WTC11 (cell line): ENCODE data around the gene ALOX15B. TPM values are rescaled to one million over a fixed set of nuclear protein-coding genes. Genes with fewer than 3 reads are reported as not detected.

Source experiments
- ATAC-seq: fragments of 200-7000 bp; cut with Tn5 transposase; 2 replicates; pipeline ENCODE4 v1.10.0; 2021; ENCODE audit warnings: mild to moderate bottlenecking, moderate library complexity
- CTCF ChIA-PET: fragments of 300-600 bp; sonication (Branson Sonifier 250); formaldehyde crosslinking; loops from one replicate; lab custom pipeline; 2021; ENCODE audit warnings: antibody characterized with exemption; lab: Charles Lee
- POLR2A ChIA-PET: fragments of 350-600 bp; sonication (Branson Sonifier 250); formaldehyde crosslinking; loops from one replicate; lab custom pipeline; 2021; ENCODE audit warnings: antibody characterized with exemption; lab: Charles Lee
- DNase-seq: peaks from one replicate; pipeline ENCODE4 v3.0.0; 2021; ENCODE audit warnings: low spot score
- H3K27ac Mint-ChIP-seq: 2 replicates; pipeline ENCODE4 v1.8.0; 2021; ENCODE audit warnings: mixed read lengths
- H3K27me3 Mint-ChIP-seq: 2 replicates; pipeline ENCODE4 v1.8.0; 2021; ENCODE audit warnings: low read depth, mild to moderate bottlenecking, moderate library complexity, mixed read lengths
- H3K36me3 Mint-ChIP-seq: 2 replicates; pipeline ENCODE4 v1.8.0; 2021; ENCODE audit warnings: mixed read lengths
- H3K4me1 Mint-ChIP-seq: 2 replicates; pipeline ENCODE4 v1.8.0; 2022; ENCODE audit warnings: mixed read lengths
- H3K4me3 Mint-ChIP-seq: 2 replicates; pipeline ENCODE4 v1.8.0; 2021; ENCODE audit warnings: mild to moderate bottlenecking, moderate library complexity, mixed read lengths
- H3K9me3 Mint-ChIP-seq: 2 replicates; pipeline ENCODE4 v1.8.0; 2021; ENCODE audit warnings: mixed read lengths
- EMX1 ChIP-seq: fragments of 250-450 bp; sonication (Bioruptor Pico); IDR thresholded peaks from 2 replicates; pipeline ENCODE4 v1.8.0; 2021; ENCODE audit warnings: mild to moderate bottlenecking
- ESRRA ChIP-seq: sonication (generic); formaldehyde crosslinking; IDR thresholded peaks from 2 replicates; pipeline ENCODE4 v1.8.1; 2022; ENCODE audit warnings: mild to moderate bottlenecking, missing genetic modification reagents, borderline replicate concordance
- NR1H2 ChIP-seq: sonication (generic); formaldehyde crosslinking; IDR thresholded peaks from 2 replicates; pipeline ENCODE4 v1.9.0; 2021; ENCODE audit warnings: mild to moderate bottlenecking, moderate library complexity, missing genetic modification reagents
- PRRX2 ChIP-seq: fragments of 250-450 bp; sonication (Bioruptor Pico); IDR thresholded peaks from 2 replicates; pipeline ENCODE4 v1.8.0; 2021; ENCODE audit warnings: mild to moderate bottlenecking
- ZNF121 ChIP-seq: sonication (generic); formaldehyde crosslinking; IDR thresholded peaks from 2 replicates; pipeline ENCODE4 v1.8.0; 2023; ENCODE audit warnings: missing genetic modification reagents
- total RNA-seq: library from RNA; stranded (reverse); gene quantifications from 3 replicates; pipeline ENCODE4 v1.2.3, GENCODE V29; 2021
- TF ChIP-seq, protein P1 (sequence below): fragments of 200-600 bp; IDR thresholded peaks from 2 replicates; pipeline ENCODE4 v1.8.0; 2022; ENCODE audit warnings: antibody characterized with exemption
- TF ChIP-seq, protein P2 (sequence below): sonication (generic); formaldehyde crosslinking; IDR thresholded peaks from 2 replicates; pipeline ENCODE4 v1.8.0; 2023; ENCODE audit warnings: missing genetic modification reagents, mild to moderate bottlenecking, borderline replicate concordance
- TF ChIP-seq, protein P3 (sequence below): sonication (generic); formaldehyde crosslinking; IDR thresholded peaks from 2 replicates; pipeline ENCODE4 v1.8.0; 2022; ENCODE audit warnings: mild to moderate bottlenecking, missing genetic modification reagents
- TF ChIP-seq, protein P4 (sequence below): sonication (generic); formaldehyde crosslinking; IDR thresholded peaks from 2 replicates; pipeline ENCODE4 v1.8.1; 2023; ENCODE audit warnings: mild to moderate bottlenecking, missing genetic modification reagents, moderate library complexity
- TF ChIP-seq, protein P5 (sequence below): sonication (generic); formaldehyde crosslinking; IDR thresholded peaks from 2 replicates; pipeline ENCODE4 v1.8.1; 2023; ENCODE audit warnings: mild to moderate bottlenecking, missing genetic modification reagents, borderline replicate concordance
- TF ChIP-seq, protein P6 (sequence below): sonication (generic); formaldehyde crosslinking; conservative IDR thresholded peaks from 2 replicates; pipeline ENCODE4 v1.8.1; 2023; ENCODE audit warnings: mild to moderate bottlenecking, low read depth, missing genetic modification reagents, moderate library complexity
- TF ChIP-seq, protein P7 (sequence below): sonication (generic); formaldehyde crosslinking; IDR thresholded peaks from 2 replicates; pipeline ENCODE4 v1.8.1; 2022; ENCODE audit warnings: mild to moderate bottlenecking, moderate library complexity, missing genetic modification reagents
- TF ChIP-seq, protein P8 (sequence below): fragments of 250-450 bp; sonication (Bioruptor Pico); IDR thresholded peaks from 2 replicates; pipeline ENCODE4 v2.1.2; 2022; ENCODE audit warnings: mild to moderate bottlenecking, moderate library complexity

Gene ALOX15B
- total RNA-seq, 1 experiment from 2014 or later: 0.22 TPM

DNA sequence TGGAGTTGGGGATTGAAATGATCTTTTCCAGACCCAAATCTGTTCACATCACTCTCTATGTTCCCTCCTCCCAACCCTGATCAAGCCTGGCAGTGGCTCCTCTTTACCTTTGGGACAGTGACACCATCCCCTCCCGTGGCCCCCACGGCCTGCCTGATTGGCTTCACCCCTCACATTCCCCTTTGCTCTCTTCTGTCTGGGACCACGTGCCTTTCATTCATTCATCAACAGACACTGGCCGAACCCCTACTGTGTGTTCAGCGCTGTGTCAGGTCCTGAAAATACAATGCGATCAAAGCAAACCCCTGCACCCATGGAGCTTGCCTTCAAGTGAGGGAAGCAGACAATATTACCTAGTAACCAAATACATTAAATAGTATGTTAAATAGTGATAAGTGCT, 50.9 kb downstream of the ALOX15B start (continued):
- TF ChIP-seq, protein P1, sequence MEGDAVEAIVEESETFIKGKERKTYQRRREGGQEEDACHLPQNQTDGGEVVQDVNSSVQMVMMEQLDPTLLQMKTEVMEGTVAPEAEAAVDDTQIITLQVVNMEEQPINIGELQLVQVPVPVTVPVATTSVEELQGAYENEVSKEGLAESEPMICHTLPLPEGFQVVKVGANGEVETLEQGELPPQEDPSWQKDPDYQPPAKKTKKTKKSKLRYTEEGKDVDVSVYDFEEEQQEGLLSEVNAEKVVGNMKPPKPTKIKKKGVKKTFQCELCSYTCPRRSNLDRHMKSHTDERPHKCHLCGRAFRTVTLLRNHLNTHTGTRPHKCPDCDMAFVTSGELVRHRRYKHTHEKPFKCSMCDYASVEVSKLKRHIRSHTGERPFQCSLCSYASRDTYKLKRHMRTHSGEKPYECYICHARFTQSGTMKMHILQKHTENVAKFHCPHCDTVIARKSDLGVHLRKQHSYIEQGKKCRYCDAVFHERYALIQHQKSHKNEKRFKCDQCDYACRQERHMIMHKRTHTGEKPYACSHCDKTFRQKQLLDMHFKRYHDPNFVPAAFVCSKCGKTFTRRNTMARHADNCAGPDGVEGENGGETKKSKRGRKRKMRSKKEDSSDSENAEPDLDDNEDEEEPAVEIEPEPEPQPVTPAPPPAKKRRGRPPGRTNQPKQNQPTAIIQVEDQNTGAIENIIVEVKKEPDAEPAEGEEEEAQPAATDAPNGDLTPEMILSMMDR: no peak
- no peak for TF ChIP-seq PRRX2

DNA sequence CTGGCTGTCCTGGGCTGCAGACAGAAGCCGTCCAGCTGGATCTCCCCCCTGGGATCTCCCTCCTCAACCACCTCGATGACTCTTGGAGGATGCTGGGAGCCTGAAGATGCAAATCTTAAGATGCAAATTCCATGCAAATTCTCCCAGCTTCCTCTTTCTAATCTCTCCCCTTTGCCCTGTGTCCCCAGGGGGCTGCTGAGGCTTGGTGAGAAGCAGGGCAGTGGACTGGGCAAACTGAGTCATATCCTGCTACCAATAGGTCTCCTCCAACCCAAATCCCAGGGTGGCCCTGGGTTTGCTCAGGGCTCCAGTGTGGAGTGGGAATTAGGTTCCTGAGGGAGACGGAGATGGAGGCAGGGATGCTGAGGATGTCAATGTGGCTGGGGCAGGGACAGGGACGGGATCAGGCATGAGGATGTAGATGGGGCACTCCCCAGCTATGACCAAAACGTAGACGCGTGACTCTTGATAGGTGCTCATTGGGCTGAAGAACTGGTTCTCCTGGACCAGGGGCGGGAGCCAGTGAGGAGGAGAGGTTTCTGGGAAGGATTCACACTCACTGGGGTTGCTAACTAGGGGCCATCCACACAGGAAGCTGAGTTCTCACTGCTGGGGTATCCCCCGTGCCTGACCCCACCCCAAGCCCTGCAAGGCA, 52.3 kb downstream of the ALOX15B start:
- H3K9me3 Mint-ChIP-seq: no peaks in the 10 kb centered on the region
- H3K36me3 Mint-ChIP-seq: no peaks in the 10 kb centered on the region
- POLR2A ChIA-PET: no interaction called here
- H3K4me1 Mint-ChIP-seq: peaks cover 16% of the 10 kb centered on the region
- DNase-seq (no peak), ATAC-seq (no peak; the same call in 1 of the 2 replicates)
- H3K4me3 Mint-ChIP-seq: no peak overlapping the region
- no peak overlapping the region for H3K27ac Mint-ChIP-seq
- CTCF ChIA-PET: interaction anchor here (0.6 to 5.5 kb wide), 10 partner anchors 12 to 101 kb away, joined by 3 to 91 read pairs (median 14); partner anchors contain the start of gene ALOXE3
- peaks cover 34% of the 10 kb centered on the region for H3K27me3 Mint-ChIP-seq
- TF ChIP-seq, protein P2, sequence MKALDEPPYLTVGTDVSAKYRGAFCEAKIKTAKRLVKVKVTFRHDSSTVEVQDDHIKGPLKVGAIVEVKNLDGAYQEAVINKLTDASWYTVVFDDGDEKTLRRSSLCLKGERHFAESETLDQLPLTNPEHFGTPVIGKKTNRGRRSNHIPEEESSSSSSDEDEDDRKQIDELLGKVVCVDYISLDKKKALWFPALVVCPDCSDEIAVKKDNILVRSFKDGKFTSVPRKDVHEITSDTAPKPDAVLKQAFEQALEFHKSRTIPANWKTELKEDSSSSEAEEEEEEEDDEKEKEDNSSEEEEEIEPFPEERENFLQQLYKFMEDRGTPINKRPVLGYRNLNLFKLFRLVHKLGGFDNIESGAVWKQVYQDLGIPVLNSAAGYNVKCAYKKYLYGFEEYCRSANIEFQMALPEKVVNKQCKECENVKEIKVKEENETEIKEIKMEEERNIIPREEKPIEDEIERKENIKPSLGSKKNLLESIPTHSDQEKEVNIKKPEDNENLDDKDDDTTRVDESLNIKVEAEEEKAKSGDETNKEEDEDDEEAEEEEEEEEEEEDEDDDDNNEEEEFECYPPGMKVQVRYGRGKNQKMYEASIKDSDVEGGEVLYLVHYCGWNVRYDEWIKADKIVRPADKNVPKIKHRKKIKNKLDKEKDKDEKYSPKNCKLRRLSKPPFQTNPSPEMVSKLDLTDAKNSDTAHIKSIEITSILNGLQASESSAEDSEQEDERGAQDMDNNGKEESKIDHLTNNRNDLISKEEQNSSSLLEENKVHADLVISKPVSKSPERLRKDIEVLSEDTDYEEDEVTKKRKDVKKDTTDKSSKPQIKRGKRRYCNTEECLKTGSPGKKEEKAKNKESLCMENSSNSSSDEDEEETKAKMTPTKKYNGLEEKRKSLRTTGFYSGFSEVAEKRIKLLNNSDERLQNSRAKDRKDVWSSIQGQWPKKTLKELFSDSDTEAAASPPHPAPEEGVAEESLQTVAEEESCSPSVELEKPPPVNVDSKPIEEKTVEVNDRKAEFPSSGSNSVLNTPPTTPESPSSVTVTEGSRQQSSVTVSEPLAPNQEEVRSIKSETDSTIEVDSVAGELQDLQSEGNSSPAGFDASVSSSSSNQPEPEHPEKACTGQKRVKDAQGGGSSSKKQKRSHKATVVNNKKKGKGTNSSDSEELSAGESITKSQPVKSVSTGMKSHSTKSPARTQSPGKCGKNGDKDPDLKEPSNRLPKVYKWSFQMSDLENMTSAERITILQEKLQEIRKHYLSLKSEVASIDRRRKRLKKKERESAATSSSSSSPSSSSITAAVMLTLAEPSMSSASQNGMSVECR (CRISPR knock-in tag): no peak
- no peak for TF ChIP-seq ESRRA (CRISPR knock-in tag)
- TF ChIP-seq, protein P3, sequence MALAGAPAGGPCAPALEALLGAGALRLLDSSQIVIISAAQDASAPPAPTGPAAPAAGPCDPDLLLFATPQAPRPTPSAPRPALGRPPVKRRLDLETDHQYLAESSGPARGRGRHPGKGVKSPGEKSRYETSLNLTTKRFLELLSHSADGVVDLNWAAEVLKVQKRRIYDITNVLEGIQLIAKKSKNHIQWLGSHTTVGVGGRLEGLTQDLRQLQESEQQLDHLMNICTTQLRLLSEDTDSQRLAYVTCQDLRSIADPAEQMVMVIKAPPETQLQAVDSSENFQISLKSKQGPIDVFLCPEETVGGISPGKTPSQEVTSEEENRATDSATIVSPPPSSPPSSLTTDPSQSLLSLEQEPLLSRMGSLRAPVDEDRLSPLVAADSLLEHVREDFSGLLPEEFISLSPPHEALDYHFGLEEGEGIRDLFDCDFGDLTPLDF (CRISPR knock-in tag): no peak
- TF ChIP-seq NR1H2: no peak
- TF ChIP-seq, protein P4, sequence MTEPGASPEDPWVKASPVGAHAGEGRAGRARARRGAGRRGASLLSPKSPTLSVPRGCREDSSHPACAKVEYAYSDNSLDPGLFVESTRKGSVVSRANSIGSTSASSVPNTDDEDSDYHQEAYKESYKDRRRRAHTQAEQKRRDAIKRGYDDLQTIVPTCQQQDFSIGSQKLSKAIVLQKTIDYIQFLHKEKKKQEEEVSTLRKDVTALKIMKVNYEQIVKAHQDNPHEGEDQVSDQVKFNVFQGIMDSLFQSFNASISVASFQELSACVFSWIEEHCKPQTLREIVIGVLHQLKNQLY (CRISPR knock-in tag): no peak
- TF ChIP-seq, protein P5, sequence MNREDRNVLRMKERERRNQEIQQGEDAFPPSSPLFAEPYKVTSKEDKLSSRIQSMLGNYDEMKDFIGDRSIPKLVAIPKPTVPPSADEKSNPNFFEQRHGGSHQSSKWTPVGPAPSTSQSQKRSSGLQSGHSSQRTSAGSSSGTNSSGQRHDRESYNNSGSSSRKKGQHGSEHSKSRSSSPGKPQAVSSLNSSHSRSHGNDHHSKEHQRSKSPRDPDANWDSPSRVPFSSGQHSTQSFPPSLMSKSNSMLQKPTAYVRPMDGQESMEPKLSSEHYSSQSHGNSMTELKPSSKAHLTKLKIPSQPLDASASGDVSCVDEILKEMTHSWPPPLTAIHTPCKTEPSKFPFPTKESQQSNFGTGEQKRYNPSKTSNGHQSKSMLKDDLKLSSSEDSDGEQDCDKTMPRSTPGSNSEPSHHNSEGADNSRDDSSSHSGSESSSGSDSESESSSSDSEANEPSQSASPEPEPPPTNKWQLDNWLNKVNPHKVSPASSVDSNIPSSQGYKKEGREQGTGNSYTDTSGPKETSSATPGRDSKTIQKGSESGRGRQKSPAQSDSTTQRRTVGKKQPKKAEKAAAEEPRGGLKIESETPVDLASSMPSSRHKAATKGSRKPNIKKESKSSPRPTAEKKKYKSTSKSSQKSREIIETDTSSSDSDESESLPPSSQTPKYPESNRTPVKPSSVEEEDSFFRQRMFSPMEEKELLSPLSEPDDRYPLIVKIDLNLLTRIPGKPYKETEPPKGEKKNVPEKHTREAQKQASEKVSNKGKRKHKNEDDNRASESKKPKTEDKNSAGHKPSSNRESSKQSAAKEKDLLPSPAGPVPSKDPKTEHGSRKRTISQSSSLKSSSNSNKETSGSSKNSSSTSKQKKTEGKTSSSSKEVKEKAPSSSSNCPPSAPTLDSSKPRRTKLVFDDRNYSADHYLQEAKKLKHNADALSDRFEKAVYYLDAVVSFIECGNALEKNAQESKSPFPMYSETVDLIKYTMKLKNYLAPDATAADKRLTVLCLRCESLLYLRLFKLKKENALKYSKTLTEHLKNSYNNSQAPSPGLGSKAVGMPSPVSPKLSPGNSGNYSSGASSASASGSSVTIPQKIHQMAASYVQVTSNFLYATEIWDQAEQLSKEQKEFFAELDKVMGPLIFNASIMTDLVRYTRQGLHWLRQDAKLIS (CRISPR knock-in tag): no peak
- TF ChIP-seq, protein P6, sequence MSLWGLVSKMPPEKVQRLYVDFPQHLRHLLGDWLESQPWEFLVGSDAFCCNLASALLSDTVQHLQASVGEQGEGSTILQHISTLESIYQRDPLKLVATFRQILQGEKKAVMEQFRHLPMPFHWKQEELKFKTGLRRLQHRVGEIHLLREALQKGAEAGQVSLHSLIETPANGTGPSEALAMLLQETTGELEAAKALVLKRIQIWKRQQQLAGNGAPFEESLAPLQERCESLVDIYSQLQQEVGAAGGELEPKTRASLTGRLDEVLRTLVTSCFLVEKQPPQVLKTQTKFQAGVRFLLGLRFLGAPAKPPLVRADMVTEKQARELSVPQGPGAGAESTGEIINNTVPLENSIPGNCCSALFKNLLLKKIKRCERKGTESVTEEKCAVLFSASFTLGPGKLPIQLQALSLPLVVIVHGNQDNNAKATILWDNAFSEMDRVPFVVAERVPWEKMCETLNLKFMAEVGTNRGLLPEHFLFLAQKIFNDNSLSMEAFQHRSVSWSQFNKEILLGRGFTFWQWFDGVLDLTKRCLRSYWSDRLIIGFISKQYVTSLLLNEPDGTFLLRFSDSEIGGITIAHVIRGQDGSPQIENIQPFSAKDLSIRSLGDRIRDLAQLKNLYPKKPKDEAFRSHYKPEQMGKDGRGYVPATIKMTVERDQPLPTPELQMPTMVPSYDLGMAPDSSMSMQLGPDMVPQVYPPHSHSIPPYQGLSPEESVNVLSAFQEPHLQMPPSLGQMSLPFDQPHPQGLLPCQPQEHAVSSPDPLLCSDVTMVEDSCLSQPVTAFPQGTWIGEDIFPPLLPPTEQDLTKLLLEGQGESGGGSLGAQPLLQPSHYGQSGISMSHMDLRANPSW (CRISPR knock-in tag): no peak
- no peak for TF ChIP-seq ZNF121 (CRISPR knock-in tag)
- TF ChIP-seq, protein P7, sequence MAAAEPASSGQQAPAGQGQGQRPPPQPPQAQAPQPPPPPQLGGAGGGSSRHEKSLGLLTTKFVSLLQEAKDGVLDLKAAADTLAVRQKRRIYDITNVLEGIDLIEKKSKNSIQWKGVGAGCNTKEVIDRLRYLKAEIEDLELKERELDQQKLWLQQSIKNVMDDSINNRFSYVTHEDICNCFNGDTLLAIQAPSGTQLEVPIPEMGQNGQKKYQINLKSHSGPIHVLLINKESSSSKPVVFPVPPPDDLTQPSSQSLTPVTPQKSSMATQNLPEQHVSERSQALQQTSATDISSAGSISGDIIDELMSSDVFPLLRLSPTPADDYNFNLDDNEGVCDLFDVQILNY (CRISPR knock-in tag): no peak
- TF ChIP-seq EMX1 (CRISPR knock-in tag): no peak
- TF ChIP-seq, protein P8, sequence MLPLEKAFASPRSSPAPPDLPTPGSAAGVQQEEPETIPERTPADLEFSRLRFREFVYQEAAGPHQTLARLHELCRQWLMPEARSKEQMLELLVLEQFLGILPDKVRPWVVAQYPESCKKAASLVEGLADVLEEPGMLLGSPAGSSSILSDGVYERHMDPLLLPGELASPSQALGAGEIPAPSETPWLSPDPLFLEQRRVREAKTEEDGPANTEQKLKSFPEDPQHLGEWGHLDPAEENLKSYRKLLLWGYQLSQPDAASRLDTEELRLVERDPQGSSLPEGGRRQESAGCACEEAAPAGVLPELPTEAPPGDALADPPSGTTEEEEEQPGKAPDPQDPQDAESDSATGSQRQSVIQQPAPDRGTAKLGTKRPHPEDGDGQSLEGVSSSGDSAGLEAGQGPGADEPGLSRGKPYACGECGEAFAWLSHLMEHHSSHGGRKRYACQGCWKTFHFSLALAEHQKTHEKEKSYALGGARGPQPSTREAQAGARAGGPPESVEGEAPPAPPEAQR (CRISPR knock-in tag): no peak
